Adrenal gland (tissue), 12 donors: ENCODE results near the gene DAZAP2. TPM values are rescaled to one million over a fixed set of nuclear protein-coding genes. Genes with fewer than 3 reads are reported as not detected.
A peak's percentile ranks its signal among the peaks of the same experiment; 100 is the strongest.

Experiments used
- DNase-seq, 7 donors: peaks; one replicate each; pipeline ENCODE4 v3.0.0-alpha.2; 2019 to 2020
- H3K27ac ChIP-seq, 5 donors: fragments of 200-600 bp; sonication (generic) in 4 of 5; 1 replicate in 3 of 5; 2 replicates in 2 of 5; pipeline versions ENCODE4 v1.5.1 to v1.8.0; 2016 to 2020; ENCODE audit warnings: mild to moderate bottlenecking in 1 of 5
- H3K27me3 ChIP-seq: fragments of 200-600 bp; 2 replicates; pipeline ENCODE4 v1.8.0; 2021
- H3K36me3 ChIP-seq, 2 donors: fragments of 200-600 bp; replicated peaks in 1 of 2; 1 replicate in 1 of 2; 2 replicates in 1 of 2; pipeline versions ENCODE4 v1.5.1 to v1.8.0; 2018 to 2022
- H3K4me1 ChIP-seq, 2 donors: fragments of 200-600 bp; replicated peaks in 1 of 2; 1 replicate in 1 of 2; 2 replicates in 1 of 2; pipeline versions ENCODE4 v1.5.1 to v1.8.0; 2018 to 2021
- H3K4me3 ChIP-seq, 4 donors: fragments of 200-600 bp; sonication (generic) in 3 of 4; one replicate each; pipeline ENCODE4 v1.5.1; 2016 to 2018
- H3K9me3 ChIP-seq, 3 donors: fragments of 200-600 bp; sonication (generic) in 1 of 3; replicated peaks in 1 of 3; 1 replicate in 2 of 3; 2 replicates in 1 of 3; pipeline versions ENCODE4 v1.5.1 to v1.8.0; 2016 to 2021
- POLR2A ChIP-seq, 2 donors: fragments of 450-650 bp; IDR thresholded peaks; one replicate each; pipeline ENCODE4 v1.6.1; 2017; ENCODE audit warnings: antibody characterized with exemption in 2 of 2, mild to moderate bottlenecking in 2 of 2, moderate library complexity in 1 of 2
- WGBS, 4 donors: extraction: QIAGEN DNeasy Blood & Tissue Kit in 2 of 4; methylation state at CpG; one replicate each; pipeline versions ENCODE4 v1.1.5 to v1.1.7; 2013 to 2017; 5-methylcytosine and 5-hydroxymethylcytosine counted together
- intact Hi-C, 2 donors: fragments of 100-400 bp; cut with DNase I; formaldehyde crosslinking; loops; one replicate each; pipeline versions ENCODE4 v1.14.1 to v1.15.0; 2022 to 2023
- polyA plus RNA-seq, 3 donors: library from polyadenylated mRNA; stranded (reverse); fragments of 200-250 nt in 2 of 3; fragments of 350-450 nt in 1 of 3; fragmentation: Illumina TruSeq in 1 of 3; extraction: RNeasy Lipid Tissue Mini Kit (QIAGEN cat#74804) in 1 of 3; gene quantifications; one replicate each; pipeline ENCODE4 v1.2.3, GENCODE V29; 2013 to 2014
- total RNA-seq, 9 donors: library from RNA; depleted of rRNA in 4 of 9; stranded (reverse); fragments of >200 nt in 4 of 9; fragments of 120-200 nt in 1 of 9; fragmentation: NEBNext Ultra II Directional in 1 of 9; extraction: Animal tissue kit (Norgen Biotek cat#: 25700) in 1 of 9; gene quantifications; one replicate each; pipeline versions ENCODE4 v1.1.0 to v1.2.4, GENCODE V29; 2013 to 2023
- TF ChIP-seq, protein P1 (sequence below), 6 experiments: fragments of 450-650 bp in 4 of 6; fragments of 200-600 bp in 2 of 6; sonication (generic) in 1 of 6; IDR thresholded peaks; 1 replicate in 5 of 6; 2 replicates in 1 of 6; pipeline versions ENCODE4 v1.5.1 to v1.8.0; 2016 to 2021; ENCODE audit warnings: antibody characterized with exemption in 6 of 6, mild to moderate bottlenecking in 2 of 6, moderate library complexity in 1 of 6
- donor health status: healthy with polysubstance abuse.
- donor health status: Bipolar disorder and iron deficiency.
- donor health status: DM: yes; HTN: yes; CAD: no.
- donor health status: DM: no; HTN: no; CAD: no.
- donor health status: DM: no; HTN: no; CAD: no.
- donor health status: DM: yes; HTN: yes; CAD: no.

DAZAP2 gene
- total and polyA plus RNA-seq, 12 donors: 85.8 to 454 (median 210) TPM

- Histone ChIP-seq H3K36me3 (no peaks in the 10 kb centered on the region), H3K27ac (peak overlapping the region in 3 of 5 donors; percentile 95 to 96 (median 95)), H3K9me3 (no peaks in the 10 kb centered on the region), H3K4me3 (peak overlapping the region in 2 of 4 donors; percentile 86 to 97), H3K27me3 (no peaks in the 10 kb centered on the region), H3K4me1 (peaks cover 4 to 21% of the 10 kb centered on the region in 2 donors)
- no peak for DNase-seq
- whole genome bisulfite sequencing, 4 donors: 27 to 45% (median 28%) methylated on average over 6 to 7 of the region's 7 CpGs
- TF ChIP-seq, protein P1, sequence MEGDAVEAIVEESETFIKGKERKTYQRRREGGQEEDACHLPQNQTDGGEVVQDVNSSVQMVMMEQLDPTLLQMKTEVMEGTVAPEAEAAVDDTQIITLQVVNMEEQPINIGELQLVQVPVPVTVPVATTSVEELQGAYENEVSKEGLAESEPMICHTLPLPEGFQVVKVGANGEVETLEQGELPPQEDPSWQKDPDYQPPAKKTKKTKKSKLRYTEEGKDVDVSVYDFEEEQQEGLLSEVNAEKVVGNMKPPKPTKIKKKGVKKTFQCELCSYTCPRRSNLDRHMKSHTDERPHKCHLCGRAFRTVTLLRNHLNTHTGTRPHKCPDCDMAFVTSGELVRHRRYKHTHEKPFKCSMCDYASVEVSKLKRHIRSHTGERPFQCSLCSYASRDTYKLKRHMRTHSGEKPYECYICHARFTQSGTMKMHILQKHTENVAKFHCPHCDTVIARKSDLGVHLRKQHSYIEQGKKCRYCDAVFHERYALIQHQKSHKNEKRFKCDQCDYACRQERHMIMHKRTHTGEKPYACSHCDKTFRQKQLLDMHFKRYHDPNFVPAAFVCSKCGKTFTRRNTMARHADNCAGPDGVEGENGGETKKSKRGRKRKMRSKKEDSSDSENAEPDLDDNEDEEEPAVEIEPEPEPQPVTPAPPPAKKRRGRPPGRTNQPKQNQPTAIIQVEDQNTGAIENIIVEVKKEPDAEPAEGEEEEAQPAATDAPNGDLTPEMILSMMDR (IDR thresholded peaks at IDR 0.05): no peak
- no peak for TF ChIP-seq POLR2A (IDR thresholded peaks at IDR 0.05)
- intact Hi-C loops: no loop called here
These were observed 22.0 kb upstream of the DAZAP2 start for GRCh38 chr12:51216642-51217041.

- DNase-seq: peak; percentile 45 to 73 (median 55)
- H3K4me3 ChIP-seq: peak overlapping the region; percentile 12 to 97 (median 66)
- H3K4me1 ChIP-seq: peaks cover 4 to 23% of the 10 kb centered on the region in 2 donors
- TF ChIP-seq, protein P1 (IDR thresholded peaks at IDR 0.05): peak in 1 of 6 experiments; percentile 35
- peak in 1 of 2 donors; percentile 22 for TF ChIP-seq POLR2A (IDR thresholded peaks at IDR 0.05)
- 0 to 3% (median 1%) methylated on average over 32 to 81 of the region's 81 CpGs for WGBS, 4 donors
- intact Hi-C loops: no loop called here
- peak overlapping the region in 4 of 5 donors; percentile 89 to 96 (median 95) for H3K27ac ChIP-seq
- no peaks in the 10 kb centered on the region for H3K9me3 ChIP-seq
- no peaks in the 10 kb centered on the region for H3K27me3 ChIP-seq
- H3K36me3 ChIP-seq: no peaks in the 10 kb centered on the region
These were observed 21.3 kb upstream of the DAZAP2 start for GRCh38 chr12:51217133-51217967.

DNA sequence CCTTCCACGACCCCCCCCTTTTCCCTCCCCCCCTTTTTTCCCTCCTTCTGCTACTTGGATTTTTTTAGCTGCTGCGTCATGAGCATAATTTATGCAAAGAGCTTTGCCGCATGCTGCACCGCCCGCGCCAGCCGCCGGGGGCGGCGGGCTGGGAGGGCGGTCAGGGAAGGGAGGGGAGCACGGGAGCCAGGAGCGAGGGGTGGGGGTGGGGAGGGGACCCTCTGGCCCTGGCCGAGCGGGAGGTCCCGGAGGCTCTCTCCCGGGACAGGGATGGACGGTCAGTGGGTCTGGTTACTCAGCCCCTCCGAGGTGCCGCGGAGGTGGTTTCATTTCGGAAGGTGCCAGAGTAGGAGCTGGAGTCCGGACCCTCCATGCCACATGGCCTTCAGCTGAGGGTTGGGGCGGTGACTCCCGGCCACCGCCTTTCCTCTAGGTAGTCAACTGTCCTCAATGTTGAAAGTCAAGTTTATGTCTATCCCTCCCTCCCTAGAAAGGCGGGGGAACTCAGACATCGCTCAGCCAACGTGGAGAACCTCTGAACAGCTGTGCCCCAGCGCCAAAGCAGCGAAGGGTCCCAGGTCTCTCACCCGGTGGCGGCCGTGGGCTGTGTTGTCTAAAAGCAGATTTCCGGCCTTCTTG is 20.5 kb upstream of the DAZAP2 start, which contains the start of gene POU6F1:
Gene POU6F1 (minus strand): TSS at position 95 of the 639 bp plus-strand sequence. CDS start 11,226 bp downstream, outside the sequence.
- H3K27me3 ChIP-seq: no peaks in the 10 kb centered on the region
- no peaks in the 10 kb centered on the region for H3K36me3 ChIP-seq
- peak within 1 kb of the TSS; percentile 81 to 96 (median 95) for H3K27ac ChIP-seq
- intact Hi-C loops: no loop called here
- peak within 1 kb of the TSS; percentile 12 to 97 (median 66) for H3K4me3 ChIP-seq
- H3K4me1 ChIP-seq: peaks cover 4 to 28% of the 10 kb centered on the region in 2 donors
- TF ChIP-seq, protein P1 (IDR thresholded peaks at IDR 0.05): peak; percentile 37 to 73 (median 65)
- TF ChIP-seq POLR2A (IDR thresholded peaks at IDR 0.05): peak in 1 of 2 donors; percentile 27
- no peaks in the 10 kb centered on the region for H3K9me3 ChIP-seq
- DNase-seq: peak; percentile 77 to 82 (median 78)
- WGBS, 4 donors: 0 to 1% (median 0%) methylated on average over 7 to 34 of the region's 35 CpGs

DNA sequence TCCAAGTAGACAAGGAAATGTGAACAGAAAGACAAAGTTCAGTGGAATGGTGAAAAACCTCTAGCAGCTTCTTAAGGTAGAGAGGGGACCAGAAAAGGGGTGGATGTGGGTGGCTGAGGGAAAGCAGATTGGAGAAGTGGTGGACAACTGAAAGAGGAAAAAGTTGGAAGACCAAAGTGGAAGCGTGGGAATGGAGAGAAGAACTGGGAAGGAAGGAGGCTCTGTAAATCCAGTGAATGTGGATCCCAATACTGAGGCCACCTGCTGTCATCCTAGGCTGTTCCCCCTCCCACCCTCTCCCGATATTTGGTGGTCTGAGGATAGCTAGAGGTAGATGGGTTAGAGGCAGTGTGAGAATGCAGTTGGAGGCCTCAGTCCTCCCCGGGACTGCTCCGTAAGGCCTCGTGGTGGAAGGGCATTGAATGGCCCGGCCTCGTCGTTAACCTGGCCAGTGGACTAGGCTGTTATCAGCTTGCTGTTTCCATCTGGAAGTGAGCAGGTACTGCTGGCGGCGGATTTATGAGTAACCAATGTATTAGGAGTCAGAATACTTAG is 19.9 kb upstream of the DAZAP2 start:
- intact Hi-C loops: no loop called here
- H3K4me3 ChIP-seq: peak overlapping the region in 3 of 4 donors; percentile 12 to 97 (median 86)
- H3K4me1 ChIP-seq: peaks cover 4 to 28% of the 10 kb centered on the region in 2 donors
- peak in 4 of 7 donors; percentile 29 to 65 (median 36) for DNase-seq
- 30 to 53% (median 44%) methylated on average over 10 of the region's 10 CpGs for WGBS, 4 donors
- no peaks in the 10 kb centered on the region for H3K27me3 ChIP-seq
- H3K36me3 ChIP-seq: no peaks in the 10 kb centered on the region
- H3K27ac ChIP-seq: peak overlapping the region; percentile 81 to 96 (median 95)
- no peaks in the 10 kb centered on the region for H3K9me3 ChIP-seq
- TF ChIP-seq POLR2A (IDR thresholded peaks at IDR 0.05): peak in 1 of 2 donors; percentile 27
- TF ChIP-seq, protein P1 (IDR thresholded peaks at IDR 0.05): no peak
